ENCODE results near the gene ITLN2. TPM values are rescaled to one million over a fixed set of nuclear protein-coding genes. Genes with fewer than 3 reads are reported as not detected.

ITLN2 gene
- total and polyA plus RNA-seq, 2 of the 8 experiments (the other 6 are each of a cell fraction or from before 2014, with no cell fraction given): 4.7 to 6.3 TPM

- TF ChIP-seq TCF12 (IDR thresholded peaks at IDR 0.05; ENCODE audit: low read depth, low read length): no peak
- no peak for TF ChIP-seq TBP (IDR thresholded peaks at IDR 0.05; ENCODE audit: low read depth, low read length)
- TF ChIP-seq GTF2F1 (IDR thresholded peaks at IDR 0.05; ENCODE audit: borderline replicate concordance, low read depth, low read length): no peak
- TF ChIP-seq KDM5A (IDR thresholded peaks at IDR 0.05; ENCODE audit: low read length): no peak
- no peak for TF ChIP-seq NANOG (IDR thresholded peaks at IDR 0.05; ENCODE audit: insufficient read depth, low read depth, low read length, poor library complexity, severe bottlenecking)
Observed at GRCh38 chr1:160952129-160952510, 2.5 kb downstream of the ITLN2 start (continued).

Measured in H1 (cell line).